Measurements from ENCODE around the gene PPA1.

The PPA1 gene

DNA sequence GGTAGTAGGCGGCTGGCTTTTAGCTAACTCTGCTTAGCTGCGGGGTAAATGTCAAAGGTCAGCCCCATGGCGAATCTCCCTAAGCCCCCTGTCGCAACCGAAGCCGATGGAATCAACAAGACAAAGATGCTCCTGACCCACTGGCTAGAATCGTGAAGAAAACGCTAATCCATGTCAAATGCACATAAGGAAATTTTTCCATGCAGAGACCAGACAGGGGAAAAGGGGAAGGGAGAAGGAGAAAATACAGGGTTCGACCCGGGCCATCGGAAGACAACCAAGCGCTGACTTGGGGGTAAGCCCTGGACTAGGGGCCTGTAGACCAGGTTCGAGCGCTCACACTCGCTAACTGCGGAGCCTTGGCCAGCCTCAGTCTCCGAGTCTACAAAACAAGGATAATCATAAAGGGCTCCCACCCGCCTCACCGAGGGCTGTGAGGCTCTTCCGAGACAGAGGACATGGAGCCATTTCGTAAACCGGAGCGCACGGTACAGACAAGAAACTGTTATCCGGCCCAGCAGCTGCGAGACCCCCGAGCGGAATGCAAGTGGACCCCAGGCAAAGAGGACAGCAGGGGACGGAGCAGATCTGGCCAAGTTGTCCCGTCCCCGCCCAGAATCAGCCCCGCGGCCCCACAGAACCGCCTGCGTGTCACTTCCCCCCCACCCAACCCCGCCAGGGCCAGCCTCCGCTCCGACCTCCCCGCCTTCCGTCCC is 63.4 kb downstream of the PPA1 start:
- peaks cover 43% of the 10 kb centered on the region for H4K20me1 ChIP-seq (ENCODE audit: insufficient read depth, low read length)
- peak overlapping the region; percentile 75 for H2AFZ ChIP-seq (ENCODE audit: low read depth, low read length)
- no peaks in the 10 kb centered on the region for H3K27me3 ChIP-seq (ENCODE audit: insufficient read depth, low read length, poor library complexity)
- ATAC-seq (ENCODE audit: insufficient read depth, low read depth) (peak; percentile 24), DNase-seq (no peak)
- peak overlapping the region; percentile 81 for H3K4me2 ChIP-seq (ENCODE audit: insufficient read depth, low read length)
- peak overlapping the region; percentile 75 for H3K9ac ChIP-seq (ENCODE audit: low read depth, low read length)
- peak overlapping the region; percentile 51 to 91 for H3K4me3 ChIP-seq (ENCODE audit: low read depth in 1 of 2, low read length in 2 of 2)
- peak overlapping the region; percentile 74 for H3K27ac ChIP-seq (ENCODE audit: low read length)
- H3K4me1 ChIP-seq (ENCODE audit: insufficient read depth, low read length), result peaks cover 49% of the 10 kb centered on the region
- no peaks in the 10 kb centered on the region for H3K9me3 ChIP-seq (ENCODE audit: insufficient read depth, low read length, severe bottlenecking)
- H3K79me2 ChIP-seq (ENCODE audit: insufficient read depth, low read length), result peaks cover 59% of the 10 kb centered on the region
- peaks cover 27% of the 10 kb centered on the region for H3K36me3 ChIP-seq (ENCODE audit: insufficient read depth, low read length)
- TF ChIP-seq, protein P1, sequence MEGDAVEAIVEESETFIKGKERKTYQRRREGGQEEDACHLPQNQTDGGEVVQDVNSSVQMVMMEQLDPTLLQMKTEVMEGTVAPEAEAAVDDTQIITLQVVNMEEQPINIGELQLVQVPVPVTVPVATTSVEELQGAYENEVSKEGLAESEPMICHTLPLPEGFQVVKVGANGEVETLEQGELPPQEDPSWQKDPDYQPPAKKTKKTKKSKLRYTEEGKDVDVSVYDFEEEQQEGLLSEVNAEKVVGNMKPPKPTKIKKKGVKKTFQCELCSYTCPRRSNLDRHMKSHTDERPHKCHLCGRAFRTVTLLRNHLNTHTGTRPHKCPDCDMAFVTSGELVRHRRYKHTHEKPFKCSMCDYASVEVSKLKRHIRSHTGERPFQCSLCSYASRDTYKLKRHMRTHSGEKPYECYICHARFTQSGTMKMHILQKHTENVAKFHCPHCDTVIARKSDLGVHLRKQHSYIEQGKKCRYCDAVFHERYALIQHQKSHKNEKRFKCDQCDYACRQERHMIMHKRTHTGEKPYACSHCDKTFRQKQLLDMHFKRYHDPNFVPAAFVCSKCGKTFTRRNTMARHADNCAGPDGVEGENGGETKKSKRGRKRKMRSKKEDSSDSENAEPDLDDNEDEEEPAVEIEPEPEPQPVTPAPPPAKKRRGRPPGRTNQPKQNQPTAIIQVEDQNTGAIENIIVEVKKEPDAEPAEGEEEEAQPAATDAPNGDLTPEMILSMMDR (IDR thresholded peaks at IDR 0.05; ENCODE audit: borderline replicate concordance, extremely low read depth, low read length, poor library complexity, severe bottlenecking), result no peak
- no peak for TF ChIP-seq EZH2 (IDR thresholded peaks at IDR 0.05; ENCODE audit: borderline replicate concordance, low read depth, low read length, severe bottlenecking)

DNA sequence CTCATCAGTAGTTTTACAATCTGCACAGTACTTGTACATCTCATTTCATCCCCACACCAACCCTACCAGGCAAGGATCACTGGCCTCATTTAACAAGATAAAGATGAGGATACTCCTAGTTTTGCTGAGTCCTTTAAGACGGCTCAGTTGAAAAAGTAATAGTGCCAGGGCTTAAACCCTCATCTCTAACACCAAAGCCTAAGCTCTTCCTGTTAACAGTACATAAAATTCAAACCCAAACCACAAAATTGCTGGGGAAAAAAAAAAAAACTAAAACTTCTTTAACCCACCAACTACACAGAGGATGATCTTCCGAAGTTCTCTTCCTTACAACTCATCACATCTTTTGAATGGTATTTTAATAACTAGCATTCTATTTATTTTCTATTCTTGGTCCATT is 64.2 kb downstream of the PPA1 start:
- peak overlapping the region; percentile 74 for H3K27ac ChIP-seq (ENCODE audit: low read length)
- peak overlapping the region; percentile 75 for H3K9ac ChIP-seq (ENCODE audit: low read depth, low read length)
- H3K4me3 ChIP-seq (ENCODE audit: low read depth in 1 of 2, low read length in 2 of 2), result peak overlapping the region; percentile 51 to 91

DNA sequence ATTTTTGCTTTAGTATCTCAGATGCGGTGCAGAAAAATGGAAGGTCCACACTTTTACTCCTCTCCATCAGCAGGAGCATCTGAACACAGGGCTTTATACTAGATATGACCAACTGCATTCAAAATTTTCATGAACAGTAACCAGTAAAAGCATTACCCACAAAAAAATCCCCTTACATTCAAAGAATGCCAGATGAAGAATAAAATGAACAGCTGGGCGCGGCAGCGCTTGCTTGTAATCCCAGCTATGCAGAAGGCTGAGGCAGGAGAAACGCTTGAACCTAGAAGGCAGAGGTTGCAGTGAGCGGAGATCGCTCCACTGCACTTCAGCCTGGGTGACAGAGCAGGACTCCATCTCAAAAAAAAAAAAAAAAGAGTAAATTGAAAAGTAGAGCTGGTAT is 66.0 kb downstream of the PPA1 start:
- TF ChIP-seq, protein P1 (IDR thresholded peaks at IDR 0.05; ENCODE audit: borderline replicate concordance, extremely low read depth, low read length, poor library complexity, severe bottlenecking), result no peak
- TF ChIP-seq EZH2 (IDR thresholded peaks at IDR 0.05; ENCODE audit: borderline replicate concordance, low read depth, low read length, severe bottlenecking), result no peak
- Histone ChIP-seq H3K9me3 (ENCODE audit: insufficient read depth, low read length, severe bottlenecking) (no peaks in the 10 kb centered on the region), H3K79me2 (ENCODE audit: insufficient read depth, low read length) (peaks cover 84% of the 10 kb centered on the region), H3K36me3 (ENCODE audit: insufficient read depth, low read length) (peaks cover 36% of the 10 kb centered on the region), H3K4me3 (ENCODE audit: low read depth in 1 of 2, low read length in 2 of 2) (no peak overlapping the region), H3K27ac (ENCODE audit: low read length) (no peak overlapping the region), H4K20me1 (ENCODE audit: insufficient read depth, low read length) (peaks cover 66% of the 10 kb centered on the region), H3K27me3 (ENCODE audit: insufficient read depth, low read length, poor library complexity) (no peaks in the 10 kb centered on the region), H3K9ac (ENCODE audit: low read depth, low read length) (no peak overlapping the region), H3K4me1 (ENCODE audit: insufficient read depth, low read length) (peaks cover 73% of the 10 kb centered on the region), H3K4me2 (ENCODE audit: insufficient read depth, low read length) (peak overlapping the region; percentile 81; the same call in 1 of the 2 replicates), H2AFZ (ENCODE audit: low read depth, low read length) (no peak overlapping the region)
- DNase-seq (no peak), ATAC-seq (ENCODE audit: insufficient read depth, low read depth) (no peak)

More for the DNA sequence above, 64.2 kb downstream of the PPA1 start:
- Histone ChIP-seq H4K20me1 (ENCODE audit: insufficient read depth, low read length) (peaks cover 50% of the 10 kb centered on the region), H3K4me2 (ENCODE audit: insufficient read depth, low read length) (peak overlapping the region; percentile 81), H3K36me3 (ENCODE audit: insufficient read depth, low read length) (peaks cover 34% of the 10 kb centered on the region), H2AFZ (ENCODE audit: low read depth, low read length) (no peak overlapping the region), H3K79me2 (ENCODE audit: insufficient read depth, low read length) (peaks cover 67% of the 10 kb centered on the region), H3K9me3 (ENCODE audit: insufficient read depth, low read length, severe bottlenecking) (no peaks in the 10 kb centered on the region), H3K4me1 (ENCODE audit: insufficient read depth, low read length) (peaks cover 57% of the 10 kb centered on the region), H3K27me3 (ENCODE audit: insufficient read depth, low read length, poor library complexity) (no peaks in the 10 kb centered on the region)
- DNase-seq (no peak), ATAC-seq (ENCODE audit: insufficient read depth, low read depth) (no peak)
- TF ChIP-seq, protein P1 (IDR thresholded peaks at IDR 0.05; ENCODE audit: borderline replicate concordance, extremely low read depth, low read length, poor library complexity, severe bottlenecking), result no peak
- no peak for TF ChIP-seq EZH2 (IDR thresholded peaks at IDR 0.05; ENCODE audit: borderline replicate concordance, low read depth, low read length, severe bottlenecking)
